Measurements from ENCODE around the gene PRDM16. TPM values are rescaled to one million over a fixed set of nuclear protein-coding genes. Genes with fewer than 3 reads are reported as not detected.

Gene PRDM16
- polyA plus RNA-seq, 1 of the 3 experiments (the other 2 are of a cell fraction): not detected

DNA sequence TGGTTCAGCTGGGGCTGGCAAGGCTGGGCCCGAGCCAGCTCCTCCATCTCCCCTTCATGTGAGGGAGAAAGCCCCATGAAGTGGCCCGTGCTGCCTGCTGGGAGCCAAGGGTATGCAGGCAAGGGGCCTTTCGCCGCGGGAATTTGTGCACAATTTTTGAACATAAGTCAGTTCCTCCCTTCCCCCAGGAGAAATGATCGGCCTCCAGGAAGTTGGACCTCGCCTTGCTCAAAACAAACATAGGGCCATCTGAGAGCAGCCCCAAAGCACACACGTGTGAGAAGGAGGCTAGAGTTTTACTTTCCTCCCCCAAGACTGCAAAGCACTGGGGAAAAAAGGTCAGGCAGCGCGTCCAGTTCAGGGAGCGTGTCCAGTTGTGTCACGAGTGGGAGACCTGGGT lies 64.7 kb downstream of the PRDM16 start (continued):
- TF ChIP-seq PBX3 (IDR thresholded peaks at IDR 0.05) (no peak), RCOR1 (IDR thresholded peaks at IDR 0.05; ENCODE audit: low read length) (no peak), MXI1 (IDR thresholded peaks at IDR 0.05; ENCODE audit: low read depth, low read length) (no peak)
- TF ChIP-seq, protein P1, sequence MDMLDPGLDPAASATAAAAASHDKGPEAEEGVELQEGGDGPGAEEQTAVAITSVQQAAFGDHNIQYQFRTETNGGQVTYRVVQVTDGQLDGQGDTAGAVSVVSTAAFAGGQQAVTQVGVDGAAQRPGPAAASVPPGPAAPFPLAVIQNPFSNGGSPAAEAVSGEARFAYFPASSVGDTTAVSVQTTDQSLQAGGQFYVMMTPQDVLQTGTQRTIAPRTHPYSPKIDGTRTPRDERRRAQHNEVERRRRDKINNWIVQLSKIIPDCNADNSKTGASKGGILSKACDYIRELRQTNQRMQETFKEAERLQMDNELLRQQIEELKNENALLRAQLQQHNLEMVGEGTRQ (IDR thresholded peaks at IDR 0.05; ENCODE audit: borderline replicate concordance, low read depth, low read length): no peak

GRCh38 chr1:3134381-3135072 lies 65.5 kb downstream of the PRDM16 start:
- no peak overlapping the region for H3K4me2 ChIP-seq
- H3K27ac ChIP-seq (ENCODE audit: low read depth in 2 of 2, low read length in 1 of 2): no peak overlapping the region
- no peaks in the 10 kb centered on the region for H3K27me3 ChIP-seq (ENCODE audit: insufficient read depth)
- H3F3A ChIP-seq (replicated peaks; ENCODE audit: insufficient read depth): no peaks in the 10 kb centered on the region
- no peak for TF ChIP-seq TAF1 (IDR thresholded peaks at IDR 0.05; ENCODE audit: borderline replicate concordance, low read depth, low read length)
- TF ChIP-seq YY1 (IDR thresholded peaks at IDR 0.05; ENCODE audit: low read depth): no peak
- TF ChIP-seq MXI1 (IDR thresholded peaks at IDR 0.05; ENCODE audit: low read depth, low read length): no peak
- TF ChIP-seq SIN3A (IDR thresholded peaks at IDR 0.05; ENCODE audit: borderline replicate concordance, low read depth, low read length): no peak
- TF ChIP-seq, protein P2, sequence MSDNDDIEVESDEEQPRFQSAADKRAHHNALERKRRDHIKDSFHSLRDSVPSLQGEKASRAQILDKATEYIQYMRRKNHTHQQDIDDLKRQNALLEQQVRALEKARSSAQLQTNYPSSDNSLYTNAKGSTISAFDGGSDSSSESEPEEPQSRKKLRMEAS (IDR thresholded peaks at IDR 0.05; ENCODE audit: low read depth): no peak
- TF ChIP-seq GATA2 (CRISPR knock-in tag; IDR thresholded peaks at IDR 0.05): no peak
- no peak for TF ChIP-seq RAD21 (IDR thresholded peaks at IDR 0.05; ENCODE audit: low read length)
- H3K9me2 ChIP-seq: no peaks in the 10 kb centered on the region
- no peaks in the 10 kb centered on the region for H3K9me3 ChIP-seq
- H3K4me3 ChIP-seq (ENCODE audit: low read depth in 2 of 2, low read length in 1 of 2): no peak overlapping the region
- no peaks in the 10 kb centered on the region for H3K79me2 ChIP-seq (ENCODE audit: insufficient read depth)
- H3K9ac ChIP-seq: no peak overlapping the region
- no peak for DNase-seq
- H2AFZ ChIP-seq (ENCODE audit: low read depth): no peak overlapping the region
- H3K36me3 ChIP-seq (replicated peaks in 1 of 2; ENCODE audit: control insufficient read depth in 1 of 2, insufficient read depth in 2 of 2, low read length in 1 of 2): no peaks in the 10 kb centered on the region
- no peaks in the 10 kb centered on the region for H4K20me1 ChIP-seq (ENCODE audit: insufficient read depth)
- H3K4me1 ChIP-seq (ENCODE audit: control insufficient read depth in 1 of 2, insufficient read depth in 2 of 2, low read depth in 1 of 2, low read length in 1 of 2): peaks cover 0 to 2% of the 10 kb centered on the region in 2 experiments; a peak in 1 of 4 replicates
- POLR2A ChIA-PET: no interaction called here
- WGBS (ENCODE audit: low lambda C conversion rate): 65% methylated on average over 16 of the region's 36 CpGs
- CTCF ChIA-PET: interaction anchor here (1.1 kb wide), 1 partner anchor 484 kb away, joined by 3 read pairs; no protein-coding TSS in a partner anchor

DNA sequence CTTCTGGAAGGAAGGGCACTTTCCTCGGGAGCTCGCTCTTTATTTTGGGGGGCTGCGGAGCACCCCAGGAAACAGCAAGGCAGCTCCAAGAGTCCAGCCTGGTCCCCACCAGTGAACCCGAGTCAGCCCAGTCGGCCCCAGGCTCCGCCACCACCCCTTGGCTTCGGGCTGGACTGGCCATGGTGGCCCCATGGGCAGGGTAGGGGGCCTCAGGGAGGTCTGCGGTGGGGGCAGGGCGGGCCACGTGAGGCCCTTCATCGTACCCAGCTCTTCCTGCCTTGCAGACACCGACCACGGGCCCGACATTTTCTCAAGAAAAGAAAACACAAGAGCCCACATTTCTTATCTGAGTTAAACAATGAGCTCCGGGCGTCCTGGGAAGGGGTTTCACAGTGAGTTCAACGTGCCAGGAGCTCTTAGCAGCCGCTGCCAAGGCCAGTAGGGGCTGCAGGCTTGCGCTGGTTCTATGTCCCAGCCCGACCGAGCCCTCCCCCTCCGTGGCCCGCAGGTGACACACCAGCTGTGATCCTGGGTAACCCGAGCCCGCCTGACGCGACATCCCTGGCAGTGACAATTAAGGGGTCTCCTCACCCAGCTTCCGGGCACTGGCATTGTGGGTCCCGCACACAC lies 66.2 kb downstream of the PRDM16 start:
- no peak overlapping the region for H2AFZ ChIP-seq (ENCODE audit: low read depth)
- H3K4me2 ChIP-seq: no peak overlapping the region

More for the DNA sequence above, 66.2 kb downstream of the PRDM16 start:
- TF ChIP-seq, protein P1 (IDR thresholded peaks at IDR 0.05; ENCODE audit: borderline replicate concordance, low read depth, low read length): no peak
- TF ChIP-seq, protein P3, sequence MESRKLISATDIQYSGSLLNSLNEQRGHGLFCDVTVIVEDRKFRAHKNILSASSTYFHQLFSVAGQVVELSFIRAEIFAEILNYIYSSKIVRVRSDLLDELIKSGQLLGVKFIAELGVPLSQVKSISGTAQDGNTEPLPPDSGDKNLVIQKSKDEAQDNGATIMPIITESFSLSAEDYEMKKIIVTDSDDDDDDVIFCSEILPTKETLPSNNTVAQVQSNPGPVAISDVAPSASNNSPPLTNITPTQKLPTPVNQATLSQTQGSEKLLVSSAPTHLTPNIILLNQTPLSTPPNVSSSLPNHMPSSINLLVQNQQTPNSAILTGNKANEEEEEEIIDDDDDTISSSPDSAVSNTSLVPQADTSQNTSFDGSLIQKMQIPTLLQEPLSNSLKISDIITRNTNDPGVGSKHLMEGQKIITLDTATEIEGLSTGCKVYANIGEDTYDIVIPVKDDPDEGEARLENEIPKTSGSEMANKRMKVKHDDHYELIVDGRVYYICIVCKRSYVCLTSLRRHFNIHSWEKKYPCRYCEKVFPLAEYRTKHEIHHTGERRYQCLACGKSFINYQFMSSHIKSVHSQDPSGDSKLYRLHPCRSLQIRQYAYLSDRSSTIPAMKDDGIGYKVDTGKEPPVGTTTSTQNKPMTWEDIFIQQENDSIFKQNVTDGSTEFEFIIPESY (IDR thresholded peaks at IDR 0.05; ENCODE audit: borderline replicate concordance, low read depth): no peak
- no peak for TF ChIP-seq EZH2phosphoT487 (IDR thresholded peaks at IDR 0.05; ENCODE audit: borderline replicate concordance, low read depth)
- H3K27me3 ChIP-seq (ENCODE audit: insufficient read depth): peaks cover 2% of the 10 kb centered on the region; the same call in 1 of the 2 replicates
- H3K4me1 ChIP-seq (ENCODE audit: control insufficient read depth in 1 of 2, insufficient read depth in 2 of 2, low read depth in 1 of 2, low read length in 1 of 2): peaks cover 0 to 8% of the 10 kb centered on the region in 2 experiments; a peak in 1 of 4 replicates
- no peak overlapping the region for H3K4me3 ChIP-seq (ENCODE audit: low read depth in 2 of 2, low read length in 1 of 2)
- H3K27ac ChIP-seq (ENCODE audit: low read depth in 2 of 2, low read length in 1 of 2): no peak overlapping the region
- ChIA-PET CTCF (interaction anchor here (1.1 kb wide), 1 partner anchor 483 kb away, joined by 3 read pairs; no protein-coding TSS in a partner anchor), POLR2A (no interaction called here)
- no peaks in the 10 kb centered on the region for H3K9me3 ChIP-seq
- no peaks in the 10 kb centered on the region for H3K36me3 ChIP-seq (replicated peaks in 1 of 2; ENCODE audit: control insufficient read depth in 1 of 2, insufficient read depth in 2 of 2, low read length in 1 of 2)
- no peaks in the 10 kb centered on the region for H3K79me2 ChIP-seq (ENCODE audit: insufficient read depth)
- WGBS (ENCODE audit: low lambda C conversion rate): 66% methylated on average over 11 of the region's 29 CpGs
- no peak overlapping the region for H3K9ac ChIP-seq
- DNase-seq: no peak
- H3K9me2 ChIP-seq: no peaks in the 10 kb centered on the region
- H4K20me1 ChIP-seq (ENCODE audit: insufficient read depth): no peaks in the 10 kb centered on the region
- H3F3A ChIP-seq (replicated peaks; ENCODE audit: insufficient read depth): no peaks in the 10 kb centered on the region

All from SK-N-SH (cell line).